HG02943 (cell line): ENCODE measurements around the gene STAC.

Experiments used
- ATAC-seq: cut with Tn5 transposase; IDR thresholded peaks from one replicate; pipeline ENCODE4 v1.9.1; 2021; ENCODE audit warnings: mild to moderate bottlenecking, low read depth, moderate library complexity; ENCODE audit not compliant: unreplicated experiment

STAC gene, protein sequence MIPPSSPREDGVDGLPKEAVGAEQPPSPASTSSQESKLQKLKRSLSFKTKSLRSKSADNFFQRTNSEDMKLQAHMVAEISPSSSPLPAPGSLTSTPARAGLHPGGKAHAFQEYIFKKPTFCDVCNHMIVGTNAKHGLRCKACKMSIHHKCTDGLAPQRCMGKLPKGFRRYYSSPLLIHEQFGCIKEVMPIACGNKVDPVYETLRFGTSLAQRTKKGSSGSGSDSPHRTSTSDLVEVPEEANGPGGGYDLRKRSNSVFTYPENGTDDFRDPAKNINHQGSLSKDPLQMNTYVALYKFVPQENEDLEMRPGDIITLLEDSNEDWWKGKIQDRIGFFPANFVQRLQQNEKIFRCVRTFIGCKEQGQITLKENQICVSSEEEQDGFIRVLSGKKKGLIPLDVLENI

DNA sequence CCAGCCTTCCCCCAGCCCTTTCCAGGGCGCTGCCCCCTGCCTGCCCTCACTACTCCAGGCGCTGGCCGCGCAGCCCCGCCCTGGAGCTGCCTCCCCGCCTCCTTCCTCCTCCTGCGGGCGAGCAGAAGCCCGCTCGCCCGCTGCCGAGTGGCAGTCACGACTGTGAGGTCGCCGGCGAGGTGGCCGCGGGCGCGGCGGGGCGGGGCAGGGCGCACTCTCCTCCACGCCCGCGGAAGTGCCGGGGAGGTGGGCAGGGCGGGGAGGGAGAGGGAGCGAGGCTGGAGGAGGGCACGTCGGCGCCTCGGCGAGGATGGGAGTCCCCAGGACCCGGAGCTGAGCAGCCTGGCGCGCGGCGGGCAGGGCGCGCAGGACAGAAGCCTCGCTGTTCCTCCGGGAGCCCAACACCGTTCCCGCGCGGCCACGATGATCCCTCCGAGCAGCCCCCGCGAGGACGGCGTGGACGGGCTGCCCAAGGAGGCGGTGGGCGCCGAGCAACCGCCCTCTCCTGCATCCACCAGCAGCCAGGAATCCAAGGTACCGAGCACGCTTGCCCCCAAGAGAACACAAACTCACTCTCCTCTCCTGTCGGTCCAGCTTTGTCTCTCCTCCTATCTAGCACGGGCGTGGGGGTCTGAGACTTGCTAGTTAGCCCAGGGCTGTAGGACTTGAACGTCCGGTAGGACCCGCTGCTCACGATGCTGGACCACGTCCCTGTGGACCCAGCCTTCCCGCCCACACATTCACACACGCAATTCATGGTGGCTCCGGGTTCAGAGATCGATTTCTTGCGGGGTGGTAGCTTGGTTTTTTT is at the start of gene STAC:
Gene STAC (plus strand): TSS at position 284 of the 811 bp plus-strand sequence. CDS start 140 bp downstream, at position 424.
- ATAC-seq: no peak

DNA sequence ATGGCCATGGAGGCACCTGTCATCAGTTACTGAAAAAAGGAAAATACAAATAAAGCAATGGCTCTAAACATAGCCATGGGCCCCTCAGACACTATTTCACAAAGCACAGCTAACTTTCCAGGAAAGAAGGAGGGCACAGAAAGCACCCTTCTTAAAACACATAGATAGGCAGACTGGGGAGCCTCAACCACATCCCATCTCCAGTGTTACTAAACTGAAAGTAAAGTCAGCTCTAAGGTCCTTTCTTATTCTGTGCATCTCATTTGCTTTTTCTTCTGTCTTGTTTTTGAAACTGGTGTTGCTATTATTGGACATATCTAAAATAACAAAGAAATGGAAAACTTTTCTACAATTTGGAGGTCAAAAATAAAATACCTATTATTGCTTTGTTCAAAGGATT is 48.2 kb upstream of the STAC start:
- ATAC-seq: no peak

DNA sequence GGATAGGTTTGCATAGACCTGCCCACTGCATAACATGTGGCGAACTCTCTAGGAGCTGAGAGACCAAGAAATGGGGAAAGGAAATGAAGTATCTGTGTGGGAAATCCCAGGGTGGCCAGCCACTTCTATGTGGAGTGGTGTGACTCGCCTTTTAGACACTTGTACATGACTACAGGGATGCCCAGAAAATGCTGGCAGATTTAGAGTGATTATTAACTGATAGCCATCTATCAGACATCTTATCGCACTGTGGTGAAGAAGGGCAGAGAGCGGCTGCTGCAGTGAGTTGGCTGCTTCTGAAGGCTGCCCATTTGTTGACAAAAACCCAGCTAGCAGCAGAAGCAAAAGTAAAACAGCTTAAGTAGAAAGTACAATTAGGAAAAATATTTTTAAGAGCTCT is 18.1 kb upstream of the STAC start:
- ATAC-seq: no peak

DNA sequence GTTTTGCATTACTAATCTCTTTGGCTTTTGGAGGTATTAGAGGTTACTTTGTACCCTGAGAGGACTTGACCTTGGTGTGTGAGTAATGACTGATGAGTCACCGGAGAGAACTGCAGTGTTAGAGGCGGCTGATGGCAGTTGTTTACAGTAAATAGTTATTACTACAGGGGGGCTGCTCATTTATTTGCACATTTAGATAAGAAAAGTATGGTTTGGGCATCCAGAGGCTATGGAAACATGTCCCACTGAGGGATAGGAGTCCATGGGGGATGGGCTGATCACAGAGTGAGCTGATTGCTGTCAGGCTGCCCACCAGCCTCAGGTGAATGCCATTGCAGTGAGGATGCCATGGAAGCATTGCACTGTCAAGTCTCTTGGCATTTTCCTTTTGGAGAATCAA is 17.3 kb upstream of the STAC start:
- no peak for ATAC-seq

DNA sequence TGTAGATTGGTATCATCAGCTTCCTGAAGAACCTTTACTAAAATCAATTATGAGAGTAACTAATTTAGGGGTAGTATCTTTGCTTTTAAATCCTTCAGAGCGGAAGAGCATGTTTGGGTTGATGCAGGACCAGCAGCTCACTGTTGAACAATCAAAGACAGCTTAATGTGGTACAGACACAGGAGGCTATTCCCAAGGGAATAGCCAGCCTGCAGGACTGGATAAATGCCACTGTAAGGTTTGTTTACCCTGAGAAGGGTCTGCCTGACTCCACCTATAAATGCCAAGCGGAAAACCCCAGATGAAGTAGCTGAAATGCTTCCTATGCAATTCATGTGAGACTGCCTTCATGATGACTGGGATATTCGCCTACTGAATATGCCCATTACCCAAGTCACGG is 16.0 kb upstream of the STAC start:
- no peak for ATAC-seq

DNA sequence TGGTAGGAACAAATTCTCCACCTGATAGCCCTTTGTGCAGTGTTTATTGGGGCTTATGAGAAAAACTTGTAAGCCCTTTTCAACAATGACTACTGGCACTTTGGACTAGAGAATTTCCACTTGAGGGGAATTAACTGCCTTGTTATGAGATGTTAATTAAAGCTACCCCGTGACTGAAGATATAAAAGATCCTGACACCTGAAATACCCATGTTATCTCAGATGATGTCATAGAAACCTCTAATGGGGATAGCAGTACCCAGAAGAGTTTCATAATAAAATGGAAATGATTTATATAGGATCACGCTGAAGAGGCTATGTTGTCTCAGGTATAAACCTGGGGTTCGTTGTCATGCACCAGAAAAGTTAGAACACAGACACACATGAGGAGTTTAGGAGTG is 14.5 kb upstream of the STAC start:
- ATAC-seq: no peak

DNA sequence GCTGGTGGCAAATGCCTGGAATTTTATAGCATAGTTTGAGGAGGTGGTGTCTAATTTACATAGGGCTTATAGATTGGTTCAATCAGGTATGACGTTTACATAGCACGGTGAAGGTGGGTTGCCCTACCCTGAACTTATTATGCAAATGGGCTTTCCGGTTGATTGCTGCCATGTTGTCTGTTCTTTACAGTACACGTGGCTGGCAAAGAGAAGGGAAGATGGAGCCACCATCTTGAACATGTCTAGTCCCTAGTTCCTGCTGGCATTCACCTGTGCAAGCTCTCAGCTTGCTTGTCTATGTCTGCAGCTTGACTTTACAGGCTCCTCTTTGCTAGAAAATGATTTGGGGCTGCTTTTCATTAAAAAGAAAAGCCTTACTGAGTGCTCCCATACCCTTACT is 14.0 kb upstream of the STAC start:
- ATAC-seq: no peak

DNA sequence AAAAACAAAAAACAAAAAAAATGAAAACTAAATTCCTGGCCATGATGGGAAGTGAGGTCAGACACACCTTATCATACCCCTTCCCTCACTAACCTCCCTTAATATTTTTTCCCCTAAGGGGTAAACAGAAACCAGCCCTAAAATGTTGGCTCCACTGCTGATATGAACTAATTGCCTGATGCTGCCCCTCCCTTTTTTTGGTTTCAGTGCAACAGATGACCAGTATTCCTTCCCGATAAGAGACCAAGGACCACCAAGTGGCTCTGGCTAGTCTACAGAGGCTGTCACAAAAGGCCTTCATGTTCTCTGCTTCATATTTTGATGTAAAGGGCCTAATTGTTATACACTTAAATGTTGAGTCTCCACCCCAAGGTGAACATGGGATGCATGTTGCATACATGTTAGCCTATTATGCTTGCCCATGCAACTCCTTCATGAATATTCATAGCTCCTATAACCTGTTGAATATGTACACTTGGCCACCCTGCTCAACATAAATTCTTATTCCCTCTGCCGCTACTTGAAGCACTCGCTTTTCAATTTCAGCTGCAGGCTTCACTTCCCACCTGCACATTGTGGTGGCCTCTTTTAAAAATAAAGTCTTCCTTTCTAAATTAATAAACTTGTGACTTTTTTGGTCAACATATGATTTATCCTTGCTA is 12.3 kb upstream of the STAC start:
- ATAC-seq: no peak

DNA sequence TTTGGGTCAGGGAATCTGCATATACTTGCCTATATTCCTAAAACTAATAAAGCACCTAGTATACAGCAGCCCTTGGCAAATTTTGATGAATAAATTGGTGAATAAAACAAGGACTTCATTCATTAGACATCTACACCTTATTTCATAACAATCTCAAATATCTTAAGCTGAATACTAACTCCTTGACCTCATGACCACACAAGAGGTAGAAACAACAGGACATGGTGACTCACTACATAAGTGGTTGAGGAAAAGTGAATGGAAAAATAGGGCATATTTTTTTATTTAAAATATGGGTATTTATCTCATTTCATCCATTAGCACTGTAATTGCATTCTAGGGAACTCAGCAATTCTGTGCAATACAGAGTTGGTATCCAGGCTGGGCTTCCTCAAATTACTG is 7.8 kb upstream of the STAC start:
- ATAC-seq: no peak

DNA sequence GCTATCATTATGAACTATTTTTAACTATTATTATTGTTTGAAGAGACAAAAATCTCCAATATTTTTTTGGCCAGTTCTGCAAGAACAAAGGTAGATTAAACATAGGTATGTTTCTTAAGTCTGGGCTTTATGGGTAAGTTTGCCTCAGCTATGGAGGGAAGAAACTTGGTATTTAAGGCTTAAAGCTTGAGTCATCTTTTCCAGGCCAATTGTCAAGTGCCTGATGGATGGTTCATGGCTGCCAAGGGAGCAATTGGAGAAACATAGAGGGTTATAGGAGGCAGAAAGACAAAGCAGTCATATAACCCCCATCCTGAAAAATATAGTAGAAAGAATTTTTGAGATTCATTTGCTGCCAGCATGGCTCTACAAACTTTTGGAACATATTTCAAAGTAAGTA is 7.2 kb upstream of the STAC start:
- no peak for ATAC-seq

DNA sequence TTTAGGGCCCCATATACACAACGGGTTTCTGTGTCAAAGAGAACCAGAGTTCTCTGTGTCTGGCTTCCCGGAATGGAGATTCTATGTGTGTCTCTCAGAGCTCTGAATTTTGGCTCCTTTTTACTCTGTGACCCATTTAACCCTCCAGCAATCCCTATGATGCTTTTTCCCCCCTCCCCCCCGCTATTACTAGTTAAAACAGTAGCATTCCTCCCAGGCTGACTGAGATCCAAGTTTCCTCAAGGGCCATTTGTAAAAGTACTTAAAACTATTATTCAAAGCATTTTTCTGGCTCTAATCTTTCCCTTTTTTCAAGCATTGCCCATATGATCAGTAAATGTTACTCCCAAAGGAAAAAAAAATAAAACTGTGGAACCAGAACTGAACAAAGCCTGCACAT is 6.6 kb upstream of the STAC start:
- ATAC-seq: no peak

DNA sequence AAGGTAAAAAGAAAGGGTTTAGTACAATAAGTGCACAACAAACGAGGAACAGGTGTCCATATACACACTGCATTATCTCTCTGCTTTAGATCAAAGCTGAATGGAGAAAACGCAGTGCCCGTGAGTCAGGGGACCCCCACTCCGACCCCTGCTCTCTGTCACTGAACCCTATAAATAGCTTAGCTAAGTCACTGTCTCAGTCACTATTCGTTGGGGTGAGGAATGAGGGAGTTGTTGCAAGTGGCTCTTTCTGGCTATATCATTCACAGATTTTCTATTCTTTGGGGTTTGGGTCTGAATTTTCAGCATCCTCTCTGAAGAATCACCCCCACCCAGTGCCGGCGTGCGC is 458 bp upstream of the STAC start:
- no peak for ATAC-seq

DNA sequence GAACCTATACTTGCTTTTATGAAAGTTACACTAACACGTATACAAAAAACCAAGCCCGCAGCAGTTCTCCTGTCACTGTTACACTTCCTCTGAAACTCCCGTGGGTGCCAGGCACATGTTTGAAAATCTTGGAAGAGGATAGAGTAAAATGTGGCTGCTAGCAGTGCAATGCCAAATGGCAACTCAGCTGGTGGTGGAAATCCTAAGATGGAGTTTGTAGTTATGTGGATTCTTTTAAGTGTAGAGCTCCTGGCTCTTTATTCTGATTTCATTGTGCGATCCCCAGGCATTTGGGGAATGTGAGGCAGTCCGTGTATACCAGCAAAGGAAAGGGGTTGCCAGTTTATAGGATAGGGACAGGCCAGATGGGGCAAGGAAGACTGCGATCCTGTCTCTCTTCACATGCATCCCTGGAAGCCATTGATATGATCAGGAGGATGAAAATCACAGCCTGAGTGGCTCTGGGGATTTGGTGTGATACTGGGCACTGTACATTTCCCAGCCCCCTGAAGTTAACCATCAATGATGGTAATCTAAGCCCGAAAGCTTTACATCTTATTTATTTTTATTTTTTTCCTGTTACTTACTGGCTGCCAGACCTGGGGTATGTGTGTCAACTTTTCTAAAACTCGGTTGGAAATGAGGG is 1.1 kb downstream of the STAC start:
- ATAC-seq: no peak

DNA sequence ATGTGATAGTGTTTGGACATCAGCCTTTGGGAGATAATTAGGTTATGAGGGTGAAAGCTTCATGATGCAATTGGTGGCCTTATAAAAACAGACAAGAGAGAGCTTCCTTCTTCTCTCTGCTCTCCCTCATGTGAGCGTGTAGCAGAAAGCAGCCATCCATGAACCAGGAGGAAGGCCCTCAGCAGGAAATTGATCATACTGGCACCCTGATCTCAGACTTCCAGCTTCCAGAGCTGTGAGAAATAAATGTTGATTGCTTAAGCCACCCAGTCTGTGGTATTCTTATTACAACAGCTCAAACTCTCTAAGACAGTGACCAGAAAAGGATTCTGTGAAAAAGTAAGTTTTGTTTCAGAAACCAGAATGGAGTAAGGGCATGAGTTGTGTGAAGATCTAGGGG is 13.3 kb downstream of the STAC start:
- ATAC-seq: no peak

DNA sequence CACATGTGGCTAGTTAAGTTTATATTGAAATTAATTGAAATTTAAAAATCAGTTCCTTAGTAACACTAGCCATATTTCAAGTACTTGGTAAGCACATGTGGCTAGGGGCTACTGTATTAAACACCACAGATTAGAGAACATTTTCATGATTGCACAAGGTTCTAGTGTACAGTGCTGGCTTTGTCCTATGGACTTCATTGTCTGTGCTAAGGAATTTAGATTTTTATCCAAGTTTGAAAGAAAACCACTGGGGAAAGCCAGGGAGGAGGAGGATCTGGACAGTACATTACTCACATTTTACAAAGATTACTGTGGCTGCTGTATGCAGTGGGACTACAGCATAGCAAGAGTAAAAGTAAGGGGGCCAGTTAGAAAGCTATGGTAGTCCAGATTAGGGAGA is 13.9 kb downstream of the STAC start:
- no peak for ATAC-seq

DNA sequence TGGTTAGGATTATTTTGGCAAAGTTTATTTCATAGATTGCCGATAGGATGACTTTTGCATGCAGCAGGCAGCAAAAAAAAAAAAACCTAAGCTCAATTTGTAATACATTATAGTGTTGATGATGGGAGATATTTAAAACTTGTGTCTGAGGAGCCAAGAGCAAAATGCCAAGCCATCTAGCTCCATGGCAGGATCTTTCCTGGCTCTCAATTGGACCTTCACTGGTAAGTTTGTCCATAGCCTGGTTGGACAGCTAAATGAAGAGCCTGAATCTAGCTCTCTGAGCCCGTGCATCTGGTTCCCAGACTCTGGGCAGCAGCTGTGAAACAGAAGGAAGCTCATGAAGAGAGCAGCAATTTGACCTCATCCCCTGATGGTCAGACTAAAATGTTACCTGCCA is 17.5 kb downstream of the STAC start:
- no peak for ATAC-seq

DNA sequence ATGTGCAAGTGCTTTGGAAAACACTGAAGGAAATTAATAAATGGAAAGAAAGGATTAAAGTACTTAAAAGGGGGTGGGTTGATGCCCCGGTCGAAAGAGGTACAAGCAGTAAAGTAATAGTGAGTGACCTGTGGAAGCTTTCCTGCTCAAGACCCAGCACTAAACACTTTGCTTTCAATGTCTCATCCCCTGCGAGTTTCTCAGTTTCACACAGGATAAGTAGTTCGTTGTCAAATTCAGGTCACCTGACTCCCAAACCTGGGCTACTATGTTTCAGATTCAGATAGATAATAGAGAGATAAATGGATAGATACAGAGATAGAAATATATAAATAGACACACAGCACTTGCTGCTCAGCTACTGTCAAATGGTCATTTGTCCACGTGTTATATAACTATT is 19.6 kb downstream of the STAC start:
- no peak for ATAC-seq

DNA sequence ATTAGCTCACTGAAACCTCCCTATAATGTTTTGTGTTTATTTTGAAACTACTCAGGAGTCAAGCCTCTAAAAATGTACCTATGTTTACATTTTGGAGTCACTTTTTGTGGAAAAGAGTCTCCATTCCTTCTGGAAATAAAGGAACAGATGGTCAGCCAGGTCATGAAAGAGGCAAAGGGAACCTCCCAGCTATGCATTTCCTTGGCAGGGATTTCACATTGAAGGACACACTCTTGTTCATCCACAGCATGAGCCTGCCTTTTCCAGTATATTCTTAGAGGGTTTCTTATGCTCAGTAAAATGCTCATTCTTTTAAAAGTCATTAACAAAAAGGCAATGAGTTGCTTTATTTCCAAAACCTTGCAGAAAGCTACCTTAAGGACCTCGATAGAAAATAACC is 20.8 kb downstream of the STAC start:
- no peak for ATAC-seq

DNA sequence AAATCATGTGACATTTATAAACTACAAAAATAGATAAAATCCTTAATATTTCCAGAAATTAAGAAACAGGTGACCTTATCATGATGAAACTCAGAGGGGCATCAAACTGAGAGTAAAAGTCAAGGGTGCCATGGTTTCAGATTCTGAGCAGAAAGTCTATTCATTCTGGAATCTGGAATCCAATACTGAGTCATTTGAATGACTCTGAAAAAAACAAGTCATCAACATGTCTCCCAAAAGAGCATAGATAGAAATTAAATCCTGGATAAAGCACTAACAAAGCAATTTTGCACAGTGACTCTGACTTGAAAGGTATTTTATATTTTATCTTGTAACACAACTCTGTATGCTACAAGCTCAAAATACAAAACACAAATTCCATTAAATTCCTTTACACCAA is 23.4 kb downstream of the STAC start:
- ATAC-seq: no peak

DNA sequence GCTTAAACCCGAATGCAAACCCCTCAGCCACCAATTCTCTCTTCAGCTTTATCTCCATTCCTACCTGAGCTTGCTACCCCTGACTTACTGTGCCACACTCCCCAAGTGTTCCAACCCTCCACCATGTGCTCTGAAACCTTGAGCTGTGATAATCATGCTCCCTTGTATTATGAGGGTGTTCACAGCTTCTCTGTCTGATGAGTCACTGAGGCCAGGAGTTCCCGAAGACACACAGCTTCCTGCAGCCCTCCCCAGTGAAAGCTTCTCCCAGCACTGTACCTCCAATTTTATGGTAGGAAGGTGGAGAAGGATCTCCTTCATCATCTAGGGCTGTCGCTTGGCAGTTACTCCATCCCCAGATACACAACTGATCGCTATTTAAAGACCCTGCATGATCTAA is 24.9 kb downstream of the STAC start:
- ATAC-seq: no peak

DNA sequence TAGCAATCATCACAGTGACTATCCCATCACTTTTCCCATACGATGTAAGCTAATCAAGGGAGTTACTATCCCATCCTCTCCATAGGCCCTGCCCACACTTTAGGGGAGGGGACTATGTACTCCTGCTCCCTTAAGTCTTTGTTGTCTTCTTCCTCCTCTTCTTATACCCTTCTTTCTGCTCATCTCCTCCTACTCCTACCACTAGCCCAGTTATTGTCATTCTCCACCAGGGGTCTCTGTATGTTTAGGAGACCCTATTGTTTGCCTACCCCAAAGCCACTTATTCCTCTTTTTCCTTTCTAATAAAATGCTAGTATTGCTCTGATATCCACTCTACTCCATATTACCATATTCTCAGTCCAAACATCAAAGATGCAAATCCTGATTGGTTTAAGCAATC is 27.8 kb downstream of the STAC start:
- no peak for ATAC-seq
